Astrocyte (in vitro differentiated cells and primary cell): ENCODE data around the gene PCDHGA7.

Experiments
- EZH2 ChIP-seq: IDR thresholded peaks from 2 replicates; pipeline ENCODE4 v1.6.1; 2012; ENCODE audit warnings: mild to moderate bottlenecking, low read length, inconsistent platforms; ENCODE audit not compliant: insufficient read depth
- TF ChIP-seq, protein P1 (sequence below): IDR thresholded peaks from 2 replicates; pipeline ENCODE4 v1.5.1; 2011; ENCODE audit warnings: low read depth, mild to moderate bottlenecking, inconsistent platforms, low read length, moderate library complexity; ENCODE audit not compliant: insufficient read depth

- TF ChIP-seq, protein P1, sequence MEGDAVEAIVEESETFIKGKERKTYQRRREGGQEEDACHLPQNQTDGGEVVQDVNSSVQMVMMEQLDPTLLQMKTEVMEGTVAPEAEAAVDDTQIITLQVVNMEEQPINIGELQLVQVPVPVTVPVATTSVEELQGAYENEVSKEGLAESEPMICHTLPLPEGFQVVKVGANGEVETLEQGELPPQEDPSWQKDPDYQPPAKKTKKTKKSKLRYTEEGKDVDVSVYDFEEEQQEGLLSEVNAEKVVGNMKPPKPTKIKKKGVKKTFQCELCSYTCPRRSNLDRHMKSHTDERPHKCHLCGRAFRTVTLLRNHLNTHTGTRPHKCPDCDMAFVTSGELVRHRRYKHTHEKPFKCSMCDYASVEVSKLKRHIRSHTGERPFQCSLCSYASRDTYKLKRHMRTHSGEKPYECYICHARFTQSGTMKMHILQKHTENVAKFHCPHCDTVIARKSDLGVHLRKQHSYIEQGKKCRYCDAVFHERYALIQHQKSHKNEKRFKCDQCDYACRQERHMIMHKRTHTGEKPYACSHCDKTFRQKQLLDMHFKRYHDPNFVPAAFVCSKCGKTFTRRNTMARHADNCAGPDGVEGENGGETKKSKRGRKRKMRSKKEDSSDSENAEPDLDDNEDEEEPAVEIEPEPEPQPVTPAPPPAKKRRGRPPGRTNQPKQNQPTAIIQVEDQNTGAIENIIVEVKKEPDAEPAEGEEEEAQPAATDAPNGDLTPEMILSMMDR: no peak
- TF ChIP-seq EZH2: no peak
These were observed 18.4 kb upstream of the PCDHGA7 start, which contains the start of gene PCDHGA5 for GRCh38 chr5:141363952-141364660.
